ENCODE data around the gene SSR4. TPM values are rescaled to one million over a fixed set of nuclear protein-coding genes. Genes with fewer than 3 reads are reported as not detected.

The SSR4 gene
- total and polyA plus RNA-seq, 2 of the 13 experiments (the other 11 are each of a cell fraction or from before 2014, with no cell fraction given) = 214 to 288 TPM

- TF ChIP-seq POGK (CRISPR knock-in tag; conservative IDR thresholded peaks at IDR 0.05) (0 out of 2 replicates have a peak, but pooled peaks have one; percentile 31), PRMT3 (CRISPR knock-in tag; IDR thresholded peaks at IDR 0.05; ENCODE audit: borderline replicate concordance, low read depth) (no peak), GRHL1 (CRISPR knock-in tag; conservative IDR thresholded peaks at IDR 0.05) (no peak), NR2F6 (IDR thresholded peaks at IDR 0.05) (no peak), NR2F6 (CRISPR knock-in tag; IDR thresholded peaks at IDR 0.05) (0 out of 2 replicates have a peak, but pooled peaks have one; percentile 3), KLF15 (CRISPR knock-in tag; IDR thresholded peaks at IDR 0.05; ENCODE audit: borderline replicate concordance) (no peak), TFDP2 (CRISPR knock-in tag; IDR thresholded peaks at IDR 0.05) (no peak), HDAC1 (CRISPR knock-in tag; IDR thresholded peaks at IDR 0.05) (no peak), THAP9 (CRISPR knock-in tag; IDR thresholded peaks at IDR 0.05; ENCODE audit: borderline replicate concordance) (no peak), CEBPB (IDR thresholded peaks at IDR 0.05; ENCODE audit: borderline replicate concordance, low read depth, low read length) (no peak), SIX4 (CRISPR knock-in tag; IDR thresholded peaks at IDR 0.05) (no peak), PATZ1 (CRISPR knock-in tag; IDR thresholded peaks at IDR 0.05) (peak; percentile 48), IRX3 (CRISPR knock-in tag; IDR thresholded peaks at IDR 0.05; ENCODE audit: borderline replicate concordance, low read depth) (no peak), ZSCAN21 (CRISPR knock-in tag; IDR thresholded peaks at IDR 0.05; ENCODE audit: borderline replicate concordance) (no peak)
Observed at GRCh38 chrX:153763989-153764755, 30.3 kb upstream of the SSR4 start, which contains the start of gene PLXNB3 (continued).
